ENCODE data around the gene SPG11.

DNA sequence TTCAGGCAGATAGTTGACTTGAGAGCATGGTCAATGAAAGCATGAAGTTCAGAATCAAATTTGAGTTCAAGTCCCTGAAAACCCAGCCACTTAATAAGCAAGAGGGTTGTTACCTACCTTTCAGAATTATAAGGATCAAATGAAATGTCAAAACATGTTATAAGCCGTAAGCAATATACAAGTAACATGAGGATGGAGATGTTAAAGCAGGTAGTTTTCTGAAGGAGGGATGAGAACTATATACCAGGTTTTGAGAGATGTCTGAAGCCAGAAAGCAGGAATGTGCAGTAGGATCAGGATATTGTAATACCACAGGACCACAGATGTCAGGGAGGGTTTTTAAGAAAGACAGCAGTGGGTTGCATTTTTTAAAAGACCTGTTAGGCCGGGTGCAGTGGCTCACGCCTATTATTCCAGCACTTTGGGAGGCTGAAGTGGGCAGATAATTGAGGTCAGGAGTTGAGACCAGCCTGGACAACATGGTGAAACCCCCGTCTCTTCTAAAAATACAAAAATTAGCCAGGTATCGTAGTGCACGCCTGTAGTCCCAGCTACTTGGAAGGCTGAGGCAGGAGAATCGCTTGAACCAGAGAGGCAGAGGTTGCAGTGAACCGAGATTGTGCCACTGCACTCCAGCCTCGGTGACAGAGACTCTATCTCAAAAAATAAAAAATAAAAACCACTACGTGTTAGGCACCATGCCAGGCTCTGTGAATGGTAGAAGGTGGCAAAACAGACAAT lies 133.4 kb downstream of the SPG11 start:
- TF ChIP-seq, protein P1, sequence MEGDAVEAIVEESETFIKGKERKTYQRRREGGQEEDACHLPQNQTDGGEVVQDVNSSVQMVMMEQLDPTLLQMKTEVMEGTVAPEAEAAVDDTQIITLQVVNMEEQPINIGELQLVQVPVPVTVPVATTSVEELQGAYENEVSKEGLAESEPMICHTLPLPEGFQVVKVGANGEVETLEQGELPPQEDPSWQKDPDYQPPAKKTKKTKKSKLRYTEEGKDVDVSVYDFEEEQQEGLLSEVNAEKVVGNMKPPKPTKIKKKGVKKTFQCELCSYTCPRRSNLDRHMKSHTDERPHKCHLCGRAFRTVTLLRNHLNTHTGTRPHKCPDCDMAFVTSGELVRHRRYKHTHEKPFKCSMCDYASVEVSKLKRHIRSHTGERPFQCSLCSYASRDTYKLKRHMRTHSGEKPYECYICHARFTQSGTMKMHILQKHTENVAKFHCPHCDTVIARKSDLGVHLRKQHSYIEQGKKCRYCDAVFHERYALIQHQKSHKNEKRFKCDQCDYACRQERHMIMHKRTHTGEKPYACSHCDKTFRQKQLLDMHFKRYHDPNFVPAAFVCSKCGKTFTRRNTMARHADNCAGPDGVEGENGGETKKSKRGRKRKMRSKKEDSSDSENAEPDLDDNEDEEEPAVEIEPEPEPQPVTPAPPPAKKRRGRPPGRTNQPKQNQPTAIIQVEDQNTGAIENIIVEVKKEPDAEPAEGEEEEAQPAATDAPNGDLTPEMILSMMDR (IDR thresholded peaks at IDR 0.05; ENCODE audit: low read length): no peak
- TF ChIP-seq EZH2 (optimal IDR thresholded peaks at IDR 0.05; ENCODE audit: low read depth, low read length): no peak

All from MM.1S (cell line).